GM19099 (cell line): ENCODE data around the gene IRF7.

Source experiments
- POLR2A ChIP-seq: IDR thresholded peaks from 3 replicates; pipeline ENCODE4 v1.6.1; 2011; ENCODE audit warnings: low read depth; ENCODE audit not compliant: insufficient read length; ENCODE audit errors: extremely low read depth

The IRF7 gene

DNA sequence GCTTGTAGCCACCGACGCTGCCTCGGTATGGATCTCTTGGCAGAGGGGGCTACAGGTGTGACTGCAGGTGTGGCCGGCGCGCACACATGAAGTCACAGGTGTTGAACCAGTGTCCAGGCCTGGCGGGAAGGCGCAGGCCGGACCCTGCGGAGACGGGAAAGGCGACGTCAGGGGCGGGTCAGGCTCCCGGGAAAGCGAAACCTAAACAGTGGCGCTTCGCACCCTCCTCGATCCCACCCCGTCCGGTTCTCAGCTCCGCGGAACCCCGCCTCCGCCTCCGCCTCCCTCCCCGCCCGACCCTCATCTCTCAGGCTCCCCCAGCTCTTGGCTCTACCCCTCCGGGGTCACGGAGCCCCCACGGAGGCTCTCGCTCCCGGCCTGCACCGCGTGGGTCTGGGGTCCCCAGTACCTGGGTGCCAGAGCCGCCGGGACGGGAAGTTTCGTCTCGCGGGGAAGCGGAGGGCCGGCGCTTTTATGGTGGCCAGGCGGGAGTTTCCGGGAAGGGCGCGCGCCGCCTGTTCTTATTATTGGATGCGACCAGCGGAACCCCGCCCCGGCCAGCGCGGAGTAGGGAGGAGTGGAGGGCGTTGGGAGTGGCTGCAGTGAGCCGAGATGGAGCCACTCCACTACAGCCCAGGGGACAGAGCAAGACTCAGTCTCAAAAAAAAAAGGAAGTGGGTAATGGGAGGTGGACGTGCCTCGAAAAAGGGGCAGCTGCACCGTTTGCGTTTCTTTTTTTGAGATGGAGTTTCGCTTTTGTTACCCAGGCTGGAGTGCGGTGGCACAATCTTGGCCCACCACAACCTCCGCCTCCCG is at the start of gene IRF7:
TSS of gene IRF7 (minus strand) at position 447 of the 816 bp plus-strand sequence. CDS start 586 bp downstream, outside the sequence.
- TF ChIP-seq POLR2A, result peak; percentile 99

DNA sequence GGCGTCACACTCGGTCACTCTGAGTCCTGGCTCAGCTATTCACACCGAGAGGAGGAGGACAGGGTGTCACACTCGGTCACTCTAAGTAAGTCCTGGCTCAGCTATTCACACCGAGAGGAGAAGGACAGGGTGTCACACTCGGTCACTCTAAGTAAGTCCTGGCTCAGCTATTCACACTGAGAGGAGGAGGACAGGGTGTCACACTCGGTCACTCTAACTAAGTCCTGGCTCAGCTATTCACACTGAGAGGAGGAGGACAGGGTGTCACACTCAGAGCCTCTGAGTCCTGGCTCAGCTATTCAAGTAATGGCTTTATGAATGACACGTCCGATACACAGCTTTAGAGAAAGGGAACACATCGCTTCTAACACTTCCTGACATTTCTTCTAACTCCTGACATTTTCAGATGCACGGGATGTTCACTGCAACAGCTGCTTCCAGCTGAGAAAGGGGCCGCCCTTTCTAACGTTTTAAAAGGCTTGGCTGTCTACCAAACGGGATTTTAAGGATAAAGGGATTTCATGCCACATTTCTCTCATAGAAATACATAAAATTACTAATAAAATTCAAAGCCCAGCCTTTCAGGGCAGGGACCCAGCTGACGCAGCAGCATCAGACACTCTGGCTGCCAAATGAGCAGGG is 49.4 kb upstream of the IRF7 start:
- TF ChIP-seq POLR2A, result no peak

DNA sequence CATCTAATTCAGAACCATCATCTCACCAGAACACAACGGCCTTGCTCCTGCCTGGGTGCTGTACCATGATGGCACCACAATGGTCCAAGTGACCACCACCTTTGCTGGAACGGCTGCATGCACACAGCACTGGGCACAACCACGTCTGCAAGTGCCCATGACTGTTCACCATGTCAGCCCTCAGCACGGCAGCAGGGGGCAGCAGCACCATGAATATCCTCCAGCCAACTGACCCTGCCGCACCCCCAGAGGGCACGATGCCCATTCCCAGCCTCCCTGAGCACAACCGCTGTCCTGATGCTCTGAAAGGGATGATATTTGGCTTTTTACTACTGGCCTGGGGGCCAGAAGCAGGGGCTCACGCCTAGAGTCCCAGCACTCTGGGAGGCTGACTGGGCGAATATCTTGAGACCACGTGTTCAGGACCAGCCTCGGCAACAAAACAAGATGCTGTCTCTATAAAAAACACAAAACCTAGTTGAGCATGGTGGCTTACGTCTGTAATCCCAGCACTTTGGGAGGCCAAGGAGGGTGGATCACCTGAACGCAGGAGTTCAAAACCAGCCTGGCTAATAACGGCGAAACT is 47.0 kb upstream of the IRF7 start:
- TF ChIP-seq POLR2A, result no peak

DNA sequence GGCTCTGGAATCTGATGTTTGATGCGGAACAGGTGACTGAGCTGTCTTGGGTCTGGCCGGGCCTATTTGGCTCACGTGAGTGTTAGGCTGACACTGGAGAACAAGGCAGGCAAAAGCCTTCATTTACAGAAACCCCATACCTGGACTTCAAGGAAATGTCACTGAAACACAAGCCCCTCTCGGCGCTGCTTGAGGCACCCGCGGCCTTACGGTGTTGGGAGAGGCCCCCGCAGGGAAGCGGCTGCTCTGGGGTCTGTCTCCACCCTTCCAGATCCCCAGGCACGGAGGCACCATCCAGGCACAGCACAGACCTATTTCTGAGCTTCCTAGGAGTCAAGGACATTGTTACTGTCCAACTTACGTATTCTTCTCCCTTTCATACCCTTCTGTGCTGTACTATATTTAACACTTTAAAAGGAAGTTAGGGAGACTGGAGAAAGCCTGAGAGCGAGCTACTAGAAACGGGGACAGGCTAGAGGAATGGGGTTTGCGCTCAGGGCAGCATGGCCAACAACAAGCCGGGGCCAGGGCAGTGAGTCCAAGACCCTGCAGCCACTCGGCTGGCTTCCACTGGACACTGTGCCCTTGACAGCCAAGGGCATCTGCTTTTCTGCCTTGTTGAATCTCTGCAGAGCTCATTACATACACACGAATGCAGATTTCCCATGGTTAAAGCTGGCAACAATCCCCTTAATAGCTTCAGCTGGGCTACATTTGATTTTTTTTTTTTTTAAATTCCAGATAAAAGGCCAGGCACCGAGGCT is 45.1 kb upstream of the IRF7 start:
- no peak for TF ChIP-seq POLR2A

DNA sequence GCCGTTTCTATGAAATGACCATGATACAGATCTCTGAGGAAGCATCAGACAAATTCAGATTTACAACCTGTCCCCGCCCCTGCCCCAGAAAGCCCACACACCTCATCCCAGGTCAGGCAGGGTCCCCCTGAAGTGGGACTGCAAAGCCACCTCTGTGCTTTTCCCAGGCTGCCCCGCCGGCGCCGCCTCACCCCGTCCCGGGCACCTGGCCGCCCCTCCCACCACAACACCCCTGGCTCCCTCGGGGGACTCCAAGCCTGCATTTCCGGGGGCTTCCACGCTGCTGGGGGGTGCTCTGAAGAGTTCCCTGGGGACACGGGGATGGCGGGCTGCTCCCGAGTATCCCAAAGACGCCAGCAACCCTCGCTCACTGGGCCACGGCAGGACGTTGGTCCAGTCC is 44.5 kb upstream of the IRF7 start:
- TF ChIP-seq POLR2A, result no peak

DNA sequence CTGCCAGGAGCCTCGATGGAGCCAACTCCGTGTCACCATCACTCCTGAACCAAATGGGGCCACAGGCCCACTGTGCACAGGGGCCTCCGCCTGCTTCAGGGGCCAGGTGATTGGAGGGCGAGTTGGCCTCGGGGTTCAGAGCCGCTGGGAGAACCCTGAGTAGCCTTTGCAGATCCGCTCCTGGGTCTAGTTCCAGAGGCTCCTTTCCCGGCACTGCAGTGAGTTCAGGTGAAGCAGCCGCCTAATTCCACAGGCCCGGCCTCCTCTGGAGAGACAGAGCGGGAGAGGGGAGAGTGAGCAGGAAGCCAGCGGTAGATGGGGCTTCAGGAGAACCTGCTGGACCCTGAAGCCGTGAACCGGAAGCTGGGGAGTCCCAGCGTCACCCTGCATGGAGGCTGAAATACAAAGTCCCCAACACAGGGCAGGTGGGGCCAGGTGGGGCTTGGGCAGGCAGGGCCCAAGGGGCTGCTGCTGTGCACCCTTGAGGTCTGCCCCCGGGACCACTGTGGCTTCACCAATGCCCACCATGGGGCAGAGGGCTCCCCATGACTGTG is 43.9 kb upstream of the IRF7 start:
- TF ChIP-seq POLR2A, result no peak

DNA sequence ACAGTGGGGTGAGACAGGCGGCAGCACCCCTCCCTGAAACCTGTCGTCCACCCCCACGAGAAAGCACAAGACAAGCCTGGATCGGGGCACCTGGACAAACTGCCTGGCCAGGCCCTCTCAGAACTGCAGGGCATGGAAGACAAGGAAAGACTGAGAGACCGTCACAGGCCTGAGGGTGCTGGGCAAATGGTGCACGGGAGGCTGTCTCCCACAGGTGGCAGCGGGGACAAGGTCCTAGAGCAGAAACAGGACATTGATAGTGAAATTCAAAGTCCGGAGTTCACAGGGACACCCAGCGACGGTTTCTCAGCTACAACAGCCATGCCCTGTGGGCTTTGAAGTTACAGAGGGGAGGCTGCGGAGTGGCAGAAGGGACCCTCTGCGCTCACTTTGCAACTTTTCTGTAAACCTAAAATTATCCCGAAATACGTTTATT is 42.0 kb upstream of the IRF7 start:
- no peak for TF ChIP-seq POLR2A

DNA sequence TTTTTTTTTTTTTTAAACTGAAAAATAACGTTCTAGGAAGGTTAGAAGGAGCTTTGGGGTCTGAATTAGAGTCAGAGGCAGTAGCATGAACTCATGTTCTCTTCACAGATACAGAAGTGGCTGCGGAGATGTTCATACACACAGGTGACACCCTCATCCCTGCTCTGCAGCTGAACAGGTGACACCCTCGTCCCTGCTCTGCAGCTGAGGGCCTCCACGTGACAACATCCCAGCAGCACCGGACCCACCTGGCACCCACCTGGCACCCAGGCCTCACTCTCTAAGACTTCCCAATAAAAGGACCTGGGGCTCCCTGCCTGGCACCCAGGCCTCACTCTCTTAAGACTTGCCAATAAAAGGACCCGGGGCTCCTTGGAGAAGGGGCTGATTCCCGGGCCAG is 41.1 kb upstream of the IRF7 start:
- TF ChIP-seq POLR2A, result no peak

DNA sequence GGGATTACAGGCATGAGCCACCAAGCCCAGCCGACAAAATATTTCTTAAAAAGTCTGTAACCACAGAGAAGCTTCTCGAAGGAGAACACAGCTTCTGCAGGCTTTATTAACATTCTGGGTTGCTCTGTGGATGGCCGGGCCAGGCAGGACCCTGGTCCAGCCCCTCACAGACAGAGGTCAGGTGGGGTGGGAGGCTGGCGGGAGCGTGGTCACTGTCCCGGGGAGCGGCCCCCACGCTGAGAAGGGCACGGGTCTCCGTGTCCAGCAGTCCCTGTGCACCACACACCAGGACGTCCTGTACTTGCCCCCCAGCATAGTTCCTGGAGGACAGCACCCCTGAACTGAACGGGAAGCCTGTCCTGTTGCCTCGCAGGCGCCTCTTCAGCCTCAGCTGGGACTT is 40.7 kb upstream of the IRF7 start:
- TF ChIP-seq POLR2A, result no peak

DNA sequence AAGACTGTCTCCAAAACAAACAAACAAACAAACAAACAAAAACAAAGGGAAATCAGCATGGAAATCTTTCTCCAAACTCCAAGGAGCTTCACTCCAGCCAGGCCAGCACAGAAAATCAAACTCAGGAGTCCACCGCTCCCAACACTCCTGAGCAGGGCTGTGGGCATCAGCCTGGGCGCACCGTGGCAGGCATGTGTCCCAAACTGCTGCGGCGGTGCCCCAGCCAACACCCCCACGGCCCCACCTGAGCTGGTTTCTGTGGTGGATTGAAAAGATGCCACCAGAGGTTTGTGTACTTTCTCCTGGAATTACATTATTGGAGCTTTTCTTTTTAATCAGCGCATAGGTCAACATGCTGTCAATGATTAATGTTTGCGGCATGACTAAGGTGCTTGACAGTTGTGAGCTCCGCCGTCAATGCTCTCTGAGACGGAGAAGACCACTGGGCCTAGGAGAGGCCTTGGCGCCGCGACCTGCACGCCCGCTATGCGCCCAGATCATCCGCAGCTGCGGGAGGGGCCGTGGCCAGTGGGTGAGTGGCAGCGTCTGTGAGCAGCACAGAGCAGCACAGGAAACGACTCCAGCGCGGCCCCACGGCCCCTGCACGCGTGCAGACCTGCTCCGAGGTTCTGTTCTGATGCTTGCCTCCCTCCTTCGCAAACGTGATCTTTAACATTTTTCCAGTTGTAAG is 39.4 kb upstream of the IRF7 start:
- no peak for TF ChIP-seq POLR2A

DNA sequence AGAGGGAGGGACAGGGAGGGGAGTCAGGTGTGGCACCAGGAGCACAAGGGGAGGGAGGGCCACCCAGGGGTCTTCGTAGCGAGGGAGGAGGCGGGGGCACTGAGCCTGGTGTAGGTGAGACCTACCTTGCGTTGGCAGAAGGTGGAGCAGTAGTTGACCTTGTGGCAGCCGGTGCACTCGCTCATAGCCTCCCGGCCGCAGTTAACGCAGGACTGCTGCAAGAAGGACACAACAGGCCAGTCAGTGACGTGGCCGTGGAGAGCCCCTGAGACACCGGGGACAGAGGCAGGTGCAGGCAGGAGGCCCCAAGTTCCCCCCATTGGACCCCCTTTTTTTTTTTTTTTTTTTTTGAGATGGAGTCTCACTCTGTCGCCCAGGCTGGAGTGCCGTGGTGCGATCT is 38.1 kb upstream of the IRF7 start:
- no peak for TF ChIP-seq POLR2A

DNA sequence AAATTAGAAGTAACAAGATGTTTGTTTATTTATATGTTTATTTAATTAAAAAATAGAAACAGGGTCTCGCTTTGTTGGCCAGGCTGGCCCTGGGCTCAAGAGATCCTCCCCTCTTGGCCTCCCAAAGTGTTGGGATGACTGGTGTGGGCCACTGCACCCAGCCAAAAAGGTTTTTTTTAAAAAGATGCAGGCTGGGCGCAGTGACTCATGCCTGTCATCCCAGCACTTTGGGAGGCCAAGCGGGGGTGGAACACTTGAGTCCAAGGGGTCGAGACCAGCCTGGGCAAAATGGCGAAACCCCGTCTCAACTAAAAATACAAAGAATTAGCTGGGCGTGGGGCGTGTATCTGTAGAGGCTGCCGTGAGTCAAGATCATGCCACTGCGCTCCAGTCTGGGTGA is 34.7 kb upstream of the IRF7 start:
- no peak for TF ChIP-seq POLR2A

DNA sequence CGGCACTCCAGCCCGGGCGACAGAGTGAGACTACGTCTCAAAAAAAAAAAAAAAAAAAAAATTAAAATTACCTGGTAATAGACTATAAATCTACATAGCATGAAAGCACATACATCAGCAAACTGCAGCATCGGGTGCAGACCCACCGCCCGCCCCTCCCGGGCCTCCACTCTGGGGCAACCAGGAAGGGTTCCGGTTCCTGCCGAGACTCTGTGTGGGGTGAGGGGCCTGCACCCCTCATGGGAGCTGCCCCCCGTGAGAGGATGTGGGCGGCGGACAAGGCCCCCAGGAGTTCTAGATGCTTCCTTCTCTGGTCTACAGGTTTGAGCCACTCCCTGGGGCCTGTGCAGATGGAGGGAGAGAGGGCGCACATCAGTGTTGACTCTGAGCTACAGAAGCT is 30.5 kb upstream of the IRF7 start:
- TF ChIP-seq POLR2A, result no peak

DNA sequence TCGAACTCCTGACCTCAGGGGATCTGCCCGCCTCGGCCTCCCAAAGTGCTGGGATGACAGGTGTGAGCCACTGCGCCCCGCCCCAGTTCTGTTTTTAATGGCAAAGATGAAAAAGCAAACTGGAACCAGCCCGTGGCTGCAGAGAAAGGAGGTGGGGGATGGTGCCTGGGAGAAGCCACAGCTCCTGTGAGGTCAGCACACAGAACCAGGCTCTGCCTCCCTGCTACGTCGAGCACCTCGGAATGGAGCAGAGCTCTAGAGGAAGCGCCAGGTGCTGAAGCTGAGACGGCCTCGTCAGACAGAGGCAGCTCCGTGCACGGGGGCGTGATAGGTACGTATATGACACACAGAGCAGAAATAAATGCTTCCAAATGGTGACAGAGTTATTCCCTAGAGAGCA is 29.8 kb upstream of the IRF7 start:
- no peak for TF ChIP-seq POLR2A
